OCI-LY1 (cell line): ENCODE results near the gene AP1G2.

Source experiments
- H2AFZ ChIP-seq: fragments of 200-600 bp; sonication (generic), shearing (Covaris generic); 2 replicates; pipeline ENCODE4 v1.6.0; 2014; ENCODE audit warnings: antibody characterized with exemption, mild to moderate bottlenecking, low read length
- H3F3A ChIP-seq: fragments of 200-600 bp; sonication (generic), shearing (Covaris generic); 2 replicates; pipeline ENCODE4 v1.6.0; 2014; ENCODE audit warnings: mild to moderate bottlenecking, antibody characterized with exemption, low read length, moderate library complexity; ENCODE audit not compliant: insufficient read depth
- H3K27ac ChIP-seq: fragments of 200-600 bp; sonication (generic); 2 replicates; pipeline ENCODE4 v1.5.1; 2014; ENCODE audit warnings: low read length, mixed run types, mild to moderate bottlenecking, low read depth; ENCODE audit not compliant: poor library complexity, severe bottlenecking
- H3K27me3 ChIP-seq: fragments of 200-600 bp; sonication (generic); 2 replicates; pipeline ENCODE4 v1.6.0; 2014; ENCODE audit warnings: antibody characterized with exemption, mild to moderate bottlenecking, low read length, moderate library complexity; ENCODE audit not compliant: insufficient read depth
- H3K36me3 ChIP-seq: fragments of 200-600 bp; sonication (generic); 2 replicates; pipeline ENCODE4 v1.6.1; 2014; ENCODE audit warnings: mild to moderate bottlenecking, antibody characterized with exemption, low read length, moderate library complexity, mixed read lengths; ENCODE audit not compliant: insufficient read depth
- H3K4me1 ChIP-seq: fragments of 200-600 bp; sonication (generic); 2 replicates; pipeline ENCODE4 v1.5.1; 2014; ENCODE audit warnings: mild to moderate bottlenecking, low read length, moderate library complexity; ENCODE audit not compliant: insufficient read depth, severe bottlenecking
- H3K4me2 ChIP-seq: fragments of 200-600 bp; sonication (generic), shearing (Covaris generic); 2 replicates; pipeline ENCODE4 v1.6.1; 2014; ENCODE audit warnings: low read length
- H3K4me3 ChIP-seq: fragments of 200-600 bp; sonication (generic); 2 replicates; pipeline ENCODE4 v1.5.1; 2014; ENCODE audit warnings: low read length, low read depth, mild to moderate bottlenecking, mixed read lengths; ENCODE audit not compliant: poor library complexity, severe bottlenecking
- H3K79me2 ChIP-seq: fragments of 200-600 bp; shearing (Covaris generic); 2 replicates; pipeline ENCODE4 v1.6.1; 2016; ENCODE audit warnings: mixed run types, low read length, mixed read lengths; ENCODE audit not compliant: insufficient read depth
- H3K9ac ChIP-seq: fragments of 200-600 bp; sonication (generic), shearing (Covaris generic); 2 replicates; pipeline ENCODE4 v1.6.1; 2014; ENCODE audit warnings: mild to moderate bottlenecking, low read length, mixed read lengths
- H3K9me2 ChIP-seq: fragments of 200-600 bp; sonication (generic), shearing (Covaris generic); 2 replicates; pipeline ENCODE4 v1.6.1; 2014; ENCODE audit warnings: low read depth, mild to moderate bottlenecking, low read length, mixed read lengths
- H3K9me3 ChIP-seq: fragments of 200-600 bp; shearing (Covaris generic); 2 replicates; pipeline ENCODE4 v1.6.1; 2014; ENCODE audit warnings: low read length, mixed read lengths
- H4K20me1 ChIP-seq: fragments of 200-600 bp; sonication (generic), shearing (Covaris generic); 2 replicates; pipeline ENCODE4 v1.6.0; 2016; ENCODE audit warnings: mild to moderate bottlenecking, low read length; ENCODE audit not compliant: insufficient read depth
- EZH2 ChIP-seq: fragments of 200-600 bp; sonication (generic), shearing (Covaris generic); IDR thresholded peaks from 2 replicates; pipeline ENCODE4 v1.8.0; 2017; ENCODE audit warnings: borderline replicate concordance, mixed run types, mild to moderate bottlenecking, antibody characterized with exemption, low read length, moderate library complexity, mixed read lengths
- TF ChIP-seq, protein P1 (sequence below): fragments of 200-600 bp; sonication (generic), shearing (Covaris generic); IDR thresholded peaks from 2 replicates; pipeline ENCODE4 v1.5.1; 2017; ENCODE audit warnings: mild to moderate bottlenecking, antibody characterized with exemption, low read length, moderate library complexity, mixed read lengths

Gene AP1G2

DNA sequence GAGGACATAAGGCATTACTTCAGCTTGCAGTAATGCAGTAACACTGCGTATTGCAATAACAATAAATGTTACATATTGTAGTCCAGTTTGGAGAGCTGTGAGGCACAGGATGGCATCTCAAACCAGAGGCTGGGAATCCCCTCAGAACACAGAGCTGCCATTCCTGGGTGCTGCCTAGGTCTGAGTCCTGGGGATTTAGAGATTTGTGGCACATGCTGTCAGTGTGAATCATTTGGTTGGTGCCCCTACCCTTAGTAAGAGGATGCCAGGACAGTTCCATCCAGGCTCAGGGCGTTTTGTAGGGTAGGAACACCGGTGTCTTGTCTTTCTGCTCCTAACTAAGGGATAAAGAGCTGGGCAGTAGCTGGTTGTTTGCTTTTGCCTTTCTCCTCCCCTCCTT lies 38.6 kb downstream of the AP1G2 start:
- H3K9ac ChIP-seq, result no peak overlapping the region
- H3K27ac ChIP-seq, result no peak overlapping the region
- no peak overlapping the region for H3K4me2 ChIP-seq
- no peaks in the 10 kb centered on the region for H3K4me1 ChIP-seq
- H2AFZ ChIP-seq, result no peak overlapping the region
- H3K4me3 ChIP-seq, result no peak overlapping the region
- no peaks in the 10 kb centered on the region for H3K27me3 ChIP-seq
- no peaks in the 10 kb centered on the region for H3K9me3 ChIP-seq
- TF ChIP-seq, protein P1, sequence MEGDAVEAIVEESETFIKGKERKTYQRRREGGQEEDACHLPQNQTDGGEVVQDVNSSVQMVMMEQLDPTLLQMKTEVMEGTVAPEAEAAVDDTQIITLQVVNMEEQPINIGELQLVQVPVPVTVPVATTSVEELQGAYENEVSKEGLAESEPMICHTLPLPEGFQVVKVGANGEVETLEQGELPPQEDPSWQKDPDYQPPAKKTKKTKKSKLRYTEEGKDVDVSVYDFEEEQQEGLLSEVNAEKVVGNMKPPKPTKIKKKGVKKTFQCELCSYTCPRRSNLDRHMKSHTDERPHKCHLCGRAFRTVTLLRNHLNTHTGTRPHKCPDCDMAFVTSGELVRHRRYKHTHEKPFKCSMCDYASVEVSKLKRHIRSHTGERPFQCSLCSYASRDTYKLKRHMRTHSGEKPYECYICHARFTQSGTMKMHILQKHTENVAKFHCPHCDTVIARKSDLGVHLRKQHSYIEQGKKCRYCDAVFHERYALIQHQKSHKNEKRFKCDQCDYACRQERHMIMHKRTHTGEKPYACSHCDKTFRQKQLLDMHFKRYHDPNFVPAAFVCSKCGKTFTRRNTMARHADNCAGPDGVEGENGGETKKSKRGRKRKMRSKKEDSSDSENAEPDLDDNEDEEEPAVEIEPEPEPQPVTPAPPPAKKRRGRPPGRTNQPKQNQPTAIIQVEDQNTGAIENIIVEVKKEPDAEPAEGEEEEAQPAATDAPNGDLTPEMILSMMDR, result no peak
- TF ChIP-seq EZH2, result no peak
- no peaks in the 10 kb centered on the region for H3K9me2 ChIP-seq
- no peaks in the 10 kb centered on the region for H3K79me2 ChIP-seq
- H3K36me3 ChIP-seq, result no peaks in the 10 kb centered on the region
- no peaks in the 10 kb centered on the region for H4K20me1 ChIP-seq
- no peaks in the 10 kb centered on the region for H3F3A ChIP-seq

DNA sequence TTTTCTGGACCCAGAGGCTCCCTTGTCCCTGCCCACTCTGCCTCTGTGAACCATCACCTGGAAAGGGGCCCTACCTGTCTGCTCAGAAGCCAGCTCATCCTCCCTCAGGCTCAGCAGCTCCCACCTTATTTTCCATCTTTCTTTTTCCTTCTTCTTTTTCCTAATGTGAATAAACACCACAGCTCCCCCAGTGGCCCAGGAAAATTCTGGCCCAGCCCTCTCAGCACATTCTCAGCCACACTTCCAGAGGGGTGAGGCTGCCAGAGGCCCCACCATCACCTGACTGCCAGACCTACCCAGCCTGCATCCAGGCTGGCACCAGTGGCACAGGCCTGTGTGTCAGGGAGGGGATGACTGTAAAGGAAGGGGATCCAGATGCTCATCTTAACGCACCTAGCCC lies 39.0 kb downstream of the AP1G2 start:
- Histone ChIP-seq H3K4me3 (no peak overlapping the region), H3K79me2 (no peaks in the 10 kb centered on the region), H3K9me2 (no peaks in the 10 kb centered on the region), H3F3A (no peaks in the 10 kb centered on the region), H3K9ac (no peak overlapping the region), H3K36me3 (no peaks in the 10 kb centered on the region), H3K4me1 (no peaks in the 10 kb centered on the region), H3K4me2 (no peak overlapping the region), H3K9me3 (no peaks in the 10 kb centered on the region), H2AFZ (no peak overlapping the region), H3K27me3 (no peaks in the 10 kb centered on the region), H4K20me1 (no peaks in the 10 kb centered on the region), H3K27ac (no peak overlapping the region)
- TF ChIP-seq, protein P1, result no peak
- TF ChIP-seq EZH2, result no peak

DNA sequence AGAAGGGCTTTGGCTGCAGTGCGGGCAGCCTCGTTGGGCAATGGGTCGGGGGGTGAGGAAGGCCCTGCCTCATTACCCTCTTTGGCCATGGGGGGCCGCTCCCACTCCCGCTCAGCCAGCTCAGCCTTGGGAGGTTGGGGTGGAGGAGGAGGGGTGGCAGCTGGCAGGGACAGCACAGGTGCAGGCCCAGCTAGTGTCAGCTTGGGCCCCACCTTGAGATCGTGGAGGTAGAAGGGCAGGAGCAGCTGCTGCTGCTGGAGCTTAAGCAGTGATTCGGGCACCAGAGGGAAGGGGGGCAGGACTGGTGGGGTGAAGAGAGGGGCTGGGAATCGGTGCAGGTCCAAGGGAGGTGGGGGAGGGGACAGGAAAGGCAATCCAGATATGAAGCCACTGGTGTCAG lies 42.0 kb downstream of the AP1G2 start:
- H4K20me1 ChIP-seq, result no peaks in the 10 kb centered on the region
- H3K9me3 ChIP-seq, result no peaks in the 10 kb centered on the region
- no peak overlapping the region for H3K4me2 ChIP-seq
- no peaks in the 10 kb centered on the region for H3F3A ChIP-seq
- no peaks in the 10 kb centered on the region for H3K4me1 ChIP-seq
- H3K79me2 ChIP-seq, result no peaks in the 10 kb centered on the region
- H3K9me2 ChIP-seq, result no peaks in the 10 kb centered on the region
- H3K9ac ChIP-seq, result no peak overlapping the region
- TF ChIP-seq, protein P1, result no peak
- TF ChIP-seq EZH2, result no peak
- H3K4me3 ChIP-seq, result no peak overlapping the region
- no peaks in the 10 kb centered on the region for H3K36me3 ChIP-seq
- no peak overlapping the region for H2AFZ ChIP-seq
- no peaks in the 10 kb centered on the region for H3K27me3 ChIP-seq
- H3K27ac ChIP-seq, result no peak overlapping the region
